Psoas muscle (tissue), 8 donors: ENCODE measurements around the gene RNF123. TPM values are rescaled to one million over a fixed set of nuclear protein-coding genes. Genes with fewer than 3 reads are reported as not detected.

ENCODE experiments used
- ATAC-seq, 4 donors: fragments of 200-7000 bp; cut with Tn5 transposase; one replicate each; pipeline ENCODE4 v1.9.1; 2020; ENCODE audit warnings: moderate library complexity in 3 of 4, mild to moderate bottlenecking in 2 of 4
- DNase-seq, 2 donors: peaks; one replicate each; pipeline ENCODE4 v3.0.0-alpha.2; 2020
- H3K27ac ChIP-seq: fragments of 200-600 bp; one replicate; pipeline ENCODE4 v1.8.0; 2022
- H3K27me3 ChIP-seq, 3 donors: fragments of 200-600 bp in 1 of 3; one replicate each; pipeline versions ENCODE4 v1.6.1 to v1.8.0; 2013 to 2022; ENCODE audit warnings: low read length in 2 of 3, mild to moderate bottlenecking in 2 of 3, moderate library complexity in 1 of 3; ENCODE audit not compliant: insufficient read depth in 3 of 3
- H3K36me3 ChIP-seq, 2 donors: fragments of 200-600 bp in 1 of 2; one replicate each; pipeline versions ENCODE4 v1.6.1 to v1.8.0; 2013 to 2022; ENCODE audit warnings: low read depth in 1 of 2, mild to moderate bottlenecking in 1 of 2, moderate library complexity in 1 of 2; ENCODE audit not compliant: insufficient read depth in 1 of 2
- H3K4me1 ChIP-seq: fragments of 200-600 bp; one replicate; pipeline ENCODE4 v1.8.0; 2022
- H3K4me3 ChIP-seq: fragments of 200-600 bp; one replicate; pipeline ENCODE4 v1.8.0; 2022; ENCODE audit warnings: mild to moderate bottlenecking
- H3K9me3 ChIP-seq: fragments of 200-600 bp; one replicate; pipeline ENCODE4 v1.8.0; 2022
- CTCF ChIP-seq: fragments of 200-600 bp; IDR thresholded peaks from one replicate; pipeline ENCODE4 v1.8.0; 2022; ENCODE audit warnings: antibody characterized with exemption
- WGBS, 3 donors: extraction: QIAGEN DNeasy Blood & Tissue Kit; methylation state at CpG; one replicate each; pipeline versions ENCODE4 v1.1.6 to v1.1.7; 2013; 5-methylcytosine and 5-hydroxymethylcytosine counted together
- intact Hi-C, 2 donors: fragments of 100-400 bp; cut with DNase I; formaldehyde crosslinking; loops; one replicate each; pipeline versions ENCODE4 v1.11.0 to v1.14.2; 2022
- polyA plus RNA-seq, 3 donors: library from polyadenylated mRNA; stranded (reverse); fragments of 200-250 nt; gene quantifications; one replicate each; pipeline ENCODE4 v1.2.3, GENCODE V29; 2013
- total RNA-seq, 4 donors: library from RNA; stranded (reverse); fragmentation: NEBNext Ultra II Directional in 2 of 4; extraction: Animal tissue kit (Norgen Biotek cat#: 25700) in 2 of 4; gene quantifications; one replicate each; pipeline versions ENCODE4 v1.2.1 to v1.2.4, GENCODE V29; 2021 to 2023
- donor health status: healthy with polysubstance abuse.
- donor health status: DM: no; HTN: no; CAD: no; lungs with moderate emphysema.
- donor health status: Bipolar disorder and iron deficiency.
- donor health status: healthy.
- donor health status: DM: yes; HTN: yes; CAD: no.
- donor health status: DM: no; HTN: no; CAD: no.
- donor health status: DM: no; HTN: no; CAD: no.
- donor health status: DM: yes; HTN: yes; CAD: no.

Gene RNF123
- total and polyA plus RNA-seq, 7 donors, result 36.1 to 170 (median 105) TPM

GRCh38 chr3:49725906-49726681, 36.7 kb downstream of the RNF123 start:
- Histone ChIP-seq H3K27ac (peak overlapping the region; percentile 16), H3K4me1 (peaks cover 20% of the 10 kb centered on the region), H3K4me3 (no peak overlapping the region), H3K27me3 (no peaks in the 10 kb centered on the region), H3K9me3 (no peaks in the 10 kb centered on the region), H3K36me3 (peaks cover 5 to 64% of the 10 kb centered on the region in 2 donors)
- ATAC-seq (no peak), DNase-seq (no peak)
- WGBS, 3 donors, result 77 to 79% (median 77%) methylated on average over 11 of the region's 11 CpGs
- intact Hi-C loops, result no loop called here
- TF ChIP-seq CTCF, result no peak

DNA sequence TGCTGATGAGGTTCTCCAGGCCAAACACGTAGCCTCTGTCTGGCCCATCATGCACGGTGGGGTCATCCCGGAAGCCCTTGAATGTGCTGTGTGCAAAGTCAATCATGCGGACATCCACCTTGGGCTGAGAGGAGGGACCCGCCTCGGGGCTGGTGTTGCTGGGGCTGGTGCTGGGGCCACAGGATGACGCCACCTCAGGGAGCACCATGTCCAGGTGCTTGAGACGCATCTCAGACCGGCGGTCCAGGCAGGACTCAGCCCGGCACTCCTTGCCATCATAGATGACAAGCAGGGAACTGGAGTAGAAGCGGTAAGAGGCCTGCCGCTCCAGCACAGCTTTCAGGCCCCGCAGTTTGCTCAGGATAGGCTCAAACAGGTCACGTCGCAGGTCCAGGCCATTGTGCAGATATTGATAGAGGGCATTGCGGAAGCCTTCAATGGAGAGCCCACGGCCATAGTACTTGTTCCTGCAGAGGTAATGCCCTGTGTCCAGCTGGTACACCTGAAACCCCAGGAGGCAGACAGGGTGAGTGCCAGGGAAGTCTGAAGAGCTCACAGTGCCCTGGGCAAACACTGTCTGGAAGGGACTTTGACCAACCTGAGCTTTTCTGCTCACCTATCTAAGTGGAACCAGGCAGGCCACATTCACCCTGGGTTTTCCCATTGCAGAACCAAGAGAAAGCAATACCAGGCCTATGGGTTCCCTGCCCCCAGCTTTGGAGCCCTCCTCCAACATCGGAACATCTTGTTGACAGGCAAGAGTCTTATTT, 38.0 kb downstream of the RNF123 start:
- no peaks in the 10 kb centered on the region for H3K27me3 ChIP-seq
- H3K4me3 ChIP-seq, result no peak overlapping the region
- peaks cover 20% of the 10 kb centered on the region for H3K4me1 ChIP-seq
- H3K27ac ChIP-seq, result no peak overlapping the region
- WGBS, 3 donors, result 87 to 92% (median 87%) methylated on average over 19 of the region's 19 CpGs
- no peak for TF ChIP-seq CTCF
- ATAC-seq (no peak), DNase-seq (no peak)
- peaks cover 5 to 64% of the 10 kb centered on the region in 2 donors for H3K36me3 ChIP-seq
- intact Hi-C loops, result no loop called here
- no peaks in the 10 kb centered on the region for H3K9me3 ChIP-seq

DNA sequence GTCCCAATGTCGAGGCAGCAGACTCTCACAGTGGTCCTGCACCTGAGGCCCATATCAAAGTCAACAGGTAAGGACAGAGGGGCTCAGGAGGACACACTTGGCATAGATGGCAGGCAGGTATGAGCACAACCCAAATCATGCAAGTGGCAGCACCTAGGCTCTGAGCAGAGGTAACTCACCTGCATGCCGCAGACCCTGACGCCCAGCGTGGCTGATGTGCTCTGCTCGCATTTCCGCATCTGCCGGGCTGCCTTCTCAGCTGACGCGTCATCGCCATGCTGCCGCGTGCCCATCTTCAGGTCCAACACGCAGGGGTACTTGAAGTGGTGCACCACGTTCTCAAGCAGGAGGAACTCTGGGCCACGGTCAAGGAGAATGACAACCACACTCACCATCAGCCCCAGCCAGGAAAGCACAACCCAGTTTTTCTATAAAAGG, 38.6 kb downstream of the RNF123 start:
- TF ChIP-seq CTCF, result no peak
- H3K27me3 ChIP-seq, result no peaks in the 10 kb centered on the region
- H3K4me1 ChIP-seq, result peaks cover 14% of the 10 kb centered on the region
- no peak overlapping the region for H3K4me3 ChIP-seq
- intact Hi-C loops, result no loop called here
- DNase-seq, result no peak
- peaks cover 5 to 68% of the 10 kb centered on the region in 2 donors for H3K36me3 ChIP-seq
- H3K27ac ChIP-seq, result no peak overlapping the region
- 93 to 94% (median 94%) methylated on average over 15 of the region's 15 CpGs for WGBS, 3 donors
- H3K9me3 ChIP-seq, result no peaks in the 10 kb centered on the region
- no peak for ATAC-seq

DNA sequence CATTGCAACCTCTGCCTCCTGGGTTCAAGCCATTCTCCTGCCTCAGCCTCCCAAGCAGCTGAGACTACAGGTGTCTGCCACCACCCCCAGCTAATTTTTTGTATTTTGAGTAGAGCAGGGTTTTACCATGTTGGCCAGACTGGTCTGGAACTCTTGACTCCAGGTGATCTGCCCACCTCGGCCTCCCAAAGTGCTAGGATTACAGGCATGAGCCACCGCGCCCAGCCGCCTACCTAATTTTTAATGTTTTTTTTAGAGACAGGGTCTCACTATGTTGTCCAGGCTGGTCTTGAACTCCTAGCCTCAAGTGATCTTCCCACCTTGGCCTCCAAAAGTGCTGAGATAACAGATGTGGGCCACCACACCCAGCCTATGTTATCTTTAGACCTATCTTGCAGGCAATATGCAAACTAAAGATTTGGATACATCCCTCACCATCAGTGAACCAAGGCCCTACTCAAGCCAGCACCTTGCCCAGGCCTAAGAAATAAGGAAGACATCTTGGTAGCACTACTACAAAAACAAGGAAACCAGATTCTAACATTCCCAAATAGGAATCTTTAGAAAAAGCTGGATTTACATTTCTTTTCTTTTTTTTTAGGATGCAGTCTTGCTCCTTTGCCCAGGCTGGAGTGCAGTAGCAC, 40.7 kb downstream of the RNF123 start:
- 97 to 99% (median 97%) methylated on average over 4 of the region's 4 CpGs for WGBS, 3 donors
- peaks cover 5 to 87% of the 10 kb centered on the region in 2 donors for H3K36me3 ChIP-seq

More for the DNA sequence above, 40.7 kb downstream of the RNF123 start:
- DNase-seq (no peak), ATAC-seq (no peak)
- Histone ChIP-seq H3K27ac (no peak overlapping the region), H3K4me1 (peaks cover 2% of the 10 kb centered on the region), H3K9me3 (no peaks in the 10 kb centered on the region), H3K4me3 (no peak overlapping the region), H3K27me3 (no peaks in the 10 kb centered on the region)
- no peak for TF ChIP-seq CTCF
- intact Hi-C loops, result no loop called here
